ENCODE data around the gene TRPV4.

TRPV4 gene

DNA sequence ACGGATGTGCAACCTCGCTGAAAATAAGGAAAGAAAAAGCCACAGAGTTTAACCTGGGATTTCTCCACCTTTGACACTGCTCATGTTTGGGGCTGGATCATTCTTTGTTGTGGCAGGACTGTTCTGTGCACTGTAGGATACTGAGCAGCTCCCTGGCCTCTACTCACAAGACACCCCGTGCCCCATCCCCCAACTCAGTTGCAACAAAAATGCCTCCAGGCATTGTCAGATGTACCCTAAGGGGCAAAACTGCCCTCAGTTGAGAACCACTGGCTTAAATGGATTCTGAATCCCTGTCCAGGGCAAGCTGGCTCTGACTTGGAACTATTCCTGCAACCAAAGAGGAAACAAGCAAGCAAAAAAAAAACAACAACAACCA is 45.0 kb upstream of the TRPV4 start:
- no peak overlapping the region for H3K4me3 ChIP-seq (replicated peaks; ENCODE audit: low read depth, low read length)
- TF ChIP-seq, protein P1, sequence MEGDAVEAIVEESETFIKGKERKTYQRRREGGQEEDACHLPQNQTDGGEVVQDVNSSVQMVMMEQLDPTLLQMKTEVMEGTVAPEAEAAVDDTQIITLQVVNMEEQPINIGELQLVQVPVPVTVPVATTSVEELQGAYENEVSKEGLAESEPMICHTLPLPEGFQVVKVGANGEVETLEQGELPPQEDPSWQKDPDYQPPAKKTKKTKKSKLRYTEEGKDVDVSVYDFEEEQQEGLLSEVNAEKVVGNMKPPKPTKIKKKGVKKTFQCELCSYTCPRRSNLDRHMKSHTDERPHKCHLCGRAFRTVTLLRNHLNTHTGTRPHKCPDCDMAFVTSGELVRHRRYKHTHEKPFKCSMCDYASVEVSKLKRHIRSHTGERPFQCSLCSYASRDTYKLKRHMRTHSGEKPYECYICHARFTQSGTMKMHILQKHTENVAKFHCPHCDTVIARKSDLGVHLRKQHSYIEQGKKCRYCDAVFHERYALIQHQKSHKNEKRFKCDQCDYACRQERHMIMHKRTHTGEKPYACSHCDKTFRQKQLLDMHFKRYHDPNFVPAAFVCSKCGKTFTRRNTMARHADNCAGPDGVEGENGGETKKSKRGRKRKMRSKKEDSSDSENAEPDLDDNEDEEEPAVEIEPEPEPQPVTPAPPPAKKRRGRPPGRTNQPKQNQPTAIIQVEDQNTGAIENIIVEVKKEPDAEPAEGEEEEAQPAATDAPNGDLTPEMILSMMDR (IDR thresholded peaks at IDR 0.05; ENCODE audit: low read depth, low read length, missing control alignments) = no peak
- DNase-seq (ENCODE audit: extremely low read depth, low read depth) = no peak

DNA sequence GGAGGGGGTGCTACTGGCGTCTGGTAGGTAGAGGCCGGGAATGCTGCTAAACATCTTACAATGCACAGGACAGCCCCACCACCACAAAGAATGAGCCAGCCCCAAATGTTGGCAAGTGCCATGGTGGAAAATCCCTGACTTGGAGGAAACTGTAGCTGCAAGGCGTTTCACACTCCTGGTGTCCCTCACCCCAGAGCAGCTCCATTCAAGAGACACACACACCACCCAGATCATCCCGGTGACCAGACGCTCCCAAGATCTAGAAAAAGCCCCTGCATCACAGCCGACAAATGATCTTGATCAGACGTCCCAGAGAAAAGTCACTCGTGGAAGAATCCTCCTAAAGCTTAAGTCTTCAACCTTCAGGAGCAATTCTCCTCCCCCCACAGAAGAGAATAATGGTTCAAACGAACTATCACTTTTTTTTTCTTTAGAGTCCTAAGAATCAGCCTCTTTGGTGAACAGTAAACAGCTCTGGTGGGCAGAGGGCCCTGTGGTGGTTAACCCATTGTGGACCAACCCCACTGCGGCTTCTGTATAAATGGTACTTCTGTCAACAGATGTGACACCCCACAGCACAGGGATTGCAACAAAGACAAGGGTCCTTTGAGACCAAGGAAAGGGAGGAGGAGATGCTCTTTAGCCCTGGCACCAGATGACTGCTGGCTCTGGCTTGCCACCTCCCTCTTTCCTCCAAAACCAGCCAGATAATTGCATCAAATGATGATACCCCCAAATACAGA is 44.5 kb upstream of the TRPV4 start:
- TF ChIP-seq, protein P1 (IDR thresholded peaks at IDR 0.05; ENCODE audit: low read depth, low read length, missing control alignments) = no peak
- no peak overlapping the region for H3K4me3 ChIP-seq (replicated peaks; ENCODE audit: low read depth, low read length)

DNA sequence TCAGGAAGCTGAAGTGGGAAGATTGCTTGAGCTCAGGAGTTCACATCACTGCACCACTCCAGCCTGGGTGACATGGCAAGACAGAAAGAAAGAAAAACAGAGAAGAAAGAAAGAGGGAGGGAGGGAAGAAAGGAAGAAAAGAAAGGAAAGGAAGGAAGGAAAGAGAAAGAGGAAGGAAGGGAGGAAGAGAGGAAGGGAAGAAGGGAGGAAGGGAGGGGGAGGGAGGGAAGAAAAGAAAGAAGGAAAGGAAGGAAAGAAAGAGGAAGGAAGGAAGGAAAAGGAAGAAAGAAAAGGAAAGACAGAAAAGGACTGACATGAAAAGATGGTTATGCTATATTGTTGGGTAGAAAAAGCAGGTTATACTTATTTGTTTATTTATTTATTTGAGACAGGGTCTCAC is 43.2 kb upstream of the TRPV4 start:
- TF ChIP-seq, protein P1 (IDR thresholded peaks at IDR 0.05; ENCODE audit: low read depth, low read length, missing control alignments) = no peak
- no peak for DNase-seq (ENCODE audit: extremely low read depth, low read depth)
- no peak overlapping the region for H3K4me3 ChIP-seq (replicated peaks; ENCODE audit: low read depth, low read length)

More for the DNA sequence above, 44.5 kb upstream of the TRPV4 start:
- no peak for DNase-seq (ENCODE audit: extremely low read depth, low read depth)

DNA sequence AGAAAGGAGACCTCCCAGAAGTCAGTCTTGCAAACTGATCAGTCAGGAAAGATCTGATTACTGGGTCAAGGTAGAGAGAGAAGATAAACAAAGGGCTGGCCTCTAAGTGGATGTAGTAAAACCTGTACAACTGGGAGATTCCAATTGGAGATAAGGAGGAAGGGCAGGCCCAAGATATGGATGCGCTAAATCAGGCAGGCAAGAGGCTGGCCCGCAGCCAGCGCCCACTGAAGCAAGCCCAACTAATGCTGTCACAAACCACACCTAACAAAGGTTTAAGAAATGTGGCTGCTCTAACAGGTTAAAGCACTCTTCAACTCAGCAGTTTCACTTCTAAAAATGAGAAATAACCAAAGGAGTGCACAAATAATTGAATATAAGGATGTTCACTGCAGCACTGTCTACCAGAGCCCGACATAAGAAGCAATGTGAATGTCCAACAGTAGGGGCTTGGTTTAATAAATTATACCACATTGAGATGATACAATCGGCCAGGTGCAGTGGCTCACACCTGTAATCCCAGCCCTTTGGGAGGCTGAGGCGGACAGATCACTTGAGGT is 42.5 kb upstream of the TRPV4 start:
- DNase-seq (ENCODE audit: extremely low read depth, low read depth) = no peak
- TF ChIP-seq, protein P1 (IDR thresholded peaks at IDR 0.05; ENCODE audit: low read depth, low read length, missing control alignments) = no peak
- H3K4me3 ChIP-seq (replicated peaks; ENCODE audit: low read depth, low read length) = no peak overlapping the region

DNA sequence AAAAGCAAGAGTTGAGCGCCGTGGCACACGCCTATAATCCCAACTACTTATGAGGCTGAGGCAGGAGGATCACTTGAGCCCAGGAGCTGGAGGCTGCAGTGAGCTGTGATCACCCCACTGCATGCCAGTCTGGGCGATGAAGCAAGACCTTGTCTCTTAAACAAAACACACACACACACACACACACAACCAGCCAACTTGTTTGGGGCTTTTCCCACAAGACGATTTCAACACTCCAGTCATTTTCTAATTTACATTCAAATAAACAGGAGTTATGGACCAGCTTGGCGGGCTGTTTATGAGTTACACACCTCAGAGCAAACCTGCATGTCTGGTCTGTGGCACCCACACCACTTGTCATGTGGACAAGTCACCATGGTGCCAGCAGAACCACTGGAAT is 40.5 kb upstream of the TRPV4 start:
- TF ChIP-seq, protein P1 (IDR thresholded peaks at IDR 0.05; ENCODE audit: low read depth, low read length, missing control alignments) = no peak
- DNase-seq (ENCODE audit: extremely low read depth, low read depth) = no peak
- H3K4me3 ChIP-seq (replicated peaks; ENCODE audit: low read depth, low read length) = no peak overlapping the region

DNA sequence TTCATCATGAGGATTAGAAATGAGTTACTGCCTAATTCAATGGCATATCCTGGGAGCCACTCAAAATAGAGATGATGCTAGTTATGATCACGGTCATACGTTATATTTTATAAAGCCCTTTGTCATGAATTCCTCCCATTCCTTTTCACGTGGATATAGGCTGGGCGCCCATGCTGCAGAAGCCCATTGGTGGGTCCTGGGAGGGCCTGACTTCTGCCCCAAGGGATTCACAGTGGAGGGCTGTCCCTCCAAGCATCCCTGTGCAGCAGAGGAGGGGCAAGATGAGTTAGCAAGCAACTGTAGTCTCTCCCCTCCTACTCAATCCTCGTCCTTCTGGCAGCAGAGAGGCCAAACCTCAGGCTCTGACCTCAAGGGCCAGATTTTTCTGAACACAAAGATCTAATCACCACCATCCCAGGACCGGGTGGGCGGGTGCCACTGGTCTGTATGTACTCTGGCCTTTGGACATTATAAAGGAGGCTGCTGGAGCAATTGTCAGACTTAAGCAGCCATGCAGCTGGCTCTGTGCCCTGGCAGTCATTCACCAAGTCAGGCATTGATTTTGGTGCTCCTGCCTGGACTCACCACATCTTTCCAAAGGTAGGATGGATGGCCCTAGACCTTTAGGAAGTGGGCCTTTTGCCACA is 38.6 kb upstream of the TRPV4 start:
- TF ChIP-seq, protein P1 (IDR thresholded peaks at IDR 0.05; ENCODE audit: low read depth, low read length, missing control alignments) = no peak
- no peak for DNase-seq (ENCODE audit: extremely low read depth, low read depth)

More for the DNA sequence above, 38.6 kb upstream of the TRPV4 start:
- H3K4me3 ChIP-seq (replicated peaks; ENCODE audit: low read depth, low read length) = no peak overlapping the region
